Measurements from ENCODE around the gene MMP24.
A peak's percentile ranks its signal among the peaks of the same experiment; 100 is the strongest.

Gene MMP24

GRCh38 chr20:35279040-35279439 is 52.5 kb downstream of the MMP24 start:
- DNase-seq (ENCODE audit: low read depth): peak; percentile 72

GRCh38 chr20:35279533-35280174 is 53.2 kb downstream of the MMP24 start:
- no peak for DNase-seq (ENCODE audit: low read depth)

GRCh38 chr20:35280523-35280922 is 54.0 kb downstream of the MMP24 start:
- no peak for DNase-seq (ENCODE audit: low read depth)

- no peak for DNase-seq (ENCODE audit: low read depth)
Measured at GRCh38 chr20:35281506-35282101, 55.1 kb downstream of the MMP24 start.

DNA sequence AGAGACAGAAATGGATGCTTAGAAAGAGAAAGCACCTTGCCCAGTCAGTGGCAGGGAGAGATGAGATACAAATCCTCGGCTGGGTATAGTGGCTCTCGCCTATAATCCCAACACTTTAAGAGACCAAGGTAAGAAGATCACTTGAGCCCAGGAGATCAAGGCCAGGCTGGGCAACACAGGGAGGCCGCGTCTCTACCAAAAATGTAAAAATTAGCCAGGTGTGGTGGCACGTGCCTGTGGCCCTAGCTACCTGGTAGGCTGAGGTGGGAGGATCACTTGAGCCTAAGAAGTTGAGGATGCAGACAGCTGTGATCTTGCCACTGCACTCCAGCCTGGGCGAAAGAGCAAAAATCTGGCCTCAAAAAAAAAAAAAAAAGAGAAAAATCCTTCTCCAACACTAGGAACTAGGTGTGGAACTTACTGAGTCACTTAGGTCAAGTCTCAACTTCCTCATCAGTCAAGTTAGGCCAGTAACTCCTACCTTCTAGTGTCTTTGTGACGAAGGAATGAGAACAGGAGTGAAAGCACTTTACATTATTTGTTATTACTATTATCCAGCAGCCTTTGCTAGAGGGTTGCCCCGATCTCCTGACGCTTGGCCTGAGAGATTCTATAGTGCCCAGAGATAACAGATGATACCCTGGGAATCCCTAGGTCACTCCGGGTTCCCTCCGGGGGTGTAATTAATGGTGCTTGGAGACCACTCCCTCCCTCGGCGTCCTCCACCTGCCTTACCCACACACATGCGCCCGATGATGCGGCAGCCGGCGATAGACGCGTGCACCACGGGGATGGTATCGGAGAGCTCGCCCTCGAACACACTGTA is 57.2 kb downstream of the MMP24 start:
- DNase-seq (ENCODE audit: low read depth): no peak

- DNase-seq (ENCODE audit: low read depth): peak; percentile 87
Measured at GRCh38 chr20:35284267-35284991, 57.9 kb downstream of the MMP24 start, which contains the start of gene EIF6. Gene EIF6 (minus strand): TSS chr20:35284772. CDS start chr20:35284487, 285 bp downstream.

DNA sequence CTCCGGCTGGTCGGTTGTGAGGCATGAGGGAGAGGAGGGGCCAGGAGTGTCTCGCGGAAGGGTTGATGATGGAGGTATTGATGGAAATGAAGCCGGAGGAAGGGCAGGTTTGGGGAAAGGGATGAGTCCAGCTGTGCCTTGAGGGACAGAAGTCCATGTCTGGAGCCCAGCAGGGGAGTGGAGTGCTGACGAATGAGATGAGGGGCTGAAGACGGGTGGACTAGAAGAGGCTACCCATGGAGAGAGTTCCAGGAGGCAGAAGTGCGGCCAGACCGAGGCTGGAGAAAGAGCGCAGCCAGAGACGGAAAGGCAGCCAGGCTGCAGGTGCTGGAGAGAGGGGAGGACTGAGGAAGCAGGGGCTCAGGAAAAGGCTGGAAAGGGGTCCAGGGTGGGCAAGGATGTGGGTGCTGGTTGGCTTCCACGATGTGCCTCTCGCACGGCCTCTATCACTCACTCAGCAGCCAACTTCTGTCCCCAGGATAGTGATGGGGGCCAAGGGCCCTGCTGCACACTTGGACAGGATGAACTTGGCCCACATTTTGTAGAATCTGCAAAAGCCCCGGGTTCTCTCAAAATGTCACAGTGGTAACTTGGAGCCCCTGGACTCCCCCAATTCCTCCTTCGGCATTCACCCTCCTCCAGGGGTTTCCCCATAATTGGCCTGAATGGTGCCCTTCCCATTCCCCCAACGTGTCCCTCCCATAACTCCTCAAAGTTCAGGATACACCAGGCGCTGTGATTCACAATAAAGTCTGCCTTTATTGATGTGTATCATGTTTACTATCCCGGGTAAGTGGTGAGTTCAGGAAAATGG is 58.7 kb downstream of the MMP24 start:
- no peak for DNase-seq (ENCODE audit: low read depth)

- DNase-seq (ENCODE audit: low read depth): no peak
Measured at GRCh38 chr20:35285806-35286076, 59.3 kb downstream of the MMP24 start.

GRCh38 chr20:35286077-35286898 is 59.8 kb downstream of the MMP24 start:
- no peak for DNase-seq (ENCODE audit: low read depth)

DNA sequence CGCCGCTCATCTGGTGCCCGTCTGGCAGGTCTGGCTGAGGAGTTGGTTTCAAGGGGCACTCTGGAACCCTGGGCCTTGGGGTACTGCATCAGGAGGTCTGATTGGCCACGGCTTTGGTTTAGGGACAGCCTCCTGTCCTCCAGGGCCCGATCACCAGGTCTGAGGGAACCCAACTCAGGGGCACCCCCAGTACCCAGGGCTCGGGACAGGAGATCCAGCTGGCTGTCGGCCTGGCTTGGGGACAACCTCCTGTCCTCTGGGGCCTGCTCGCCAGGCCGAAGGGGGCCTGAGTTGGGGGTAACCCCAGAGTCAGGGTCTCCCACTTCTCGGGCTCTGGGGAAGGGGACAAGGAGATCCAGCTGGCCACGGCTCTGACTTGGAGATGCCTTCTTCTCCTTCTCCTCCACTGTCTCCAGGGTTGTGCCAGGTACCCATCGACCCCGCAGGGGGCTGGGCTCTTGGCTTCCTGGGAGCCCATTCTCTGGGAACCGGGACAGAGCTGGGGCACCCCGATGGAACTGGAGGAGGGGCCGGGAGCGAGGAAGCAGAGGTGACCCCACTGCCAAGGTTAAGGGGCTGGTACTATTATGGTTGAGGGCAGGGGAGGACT is 60.5 kb downstream of the MMP24 start:
- no peak for DNase-seq (ENCODE audit: low read depth)

DNA sequence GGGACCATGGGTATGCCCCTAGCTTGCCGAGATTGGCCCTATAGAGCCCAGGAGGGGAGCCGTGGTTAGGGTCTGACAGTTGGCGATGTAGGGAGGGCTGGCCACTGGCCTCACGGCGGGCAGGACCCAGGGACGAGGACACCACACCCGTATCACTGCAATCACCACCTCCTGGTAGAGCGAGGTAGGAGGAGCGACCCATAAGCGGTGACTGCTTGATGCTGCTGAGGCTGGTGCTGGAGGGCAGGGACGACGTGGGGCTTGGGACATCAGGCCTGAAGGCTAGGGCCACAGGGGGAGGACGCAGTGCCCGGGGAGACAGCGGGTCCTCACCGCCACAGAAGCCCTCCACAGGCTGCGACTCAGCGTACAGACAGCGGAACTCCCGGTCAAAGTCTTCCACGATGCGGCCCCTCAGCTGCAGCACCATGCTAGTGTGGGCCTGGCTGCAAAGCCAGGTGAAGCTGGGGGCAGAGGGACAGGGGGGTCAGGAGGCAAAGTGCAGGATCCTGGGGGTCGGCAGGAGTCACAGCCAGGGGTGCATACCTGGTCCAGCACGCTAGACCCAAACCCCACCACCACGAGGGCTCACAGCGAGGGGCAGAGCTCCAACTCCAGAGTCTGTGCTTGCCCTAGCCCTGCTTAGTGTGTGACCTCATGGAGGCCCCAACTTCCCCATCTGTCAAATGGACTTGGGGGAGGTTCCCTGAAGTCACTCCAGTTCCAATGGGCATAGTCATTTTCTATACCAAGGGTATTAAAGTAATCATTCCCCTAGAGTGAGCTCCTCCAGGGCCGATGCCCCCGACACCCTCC is 61.2 kb downstream of the MMP24 start:
- no peak for DNase-seq (ENCODE audit: low read depth)

DNA sequence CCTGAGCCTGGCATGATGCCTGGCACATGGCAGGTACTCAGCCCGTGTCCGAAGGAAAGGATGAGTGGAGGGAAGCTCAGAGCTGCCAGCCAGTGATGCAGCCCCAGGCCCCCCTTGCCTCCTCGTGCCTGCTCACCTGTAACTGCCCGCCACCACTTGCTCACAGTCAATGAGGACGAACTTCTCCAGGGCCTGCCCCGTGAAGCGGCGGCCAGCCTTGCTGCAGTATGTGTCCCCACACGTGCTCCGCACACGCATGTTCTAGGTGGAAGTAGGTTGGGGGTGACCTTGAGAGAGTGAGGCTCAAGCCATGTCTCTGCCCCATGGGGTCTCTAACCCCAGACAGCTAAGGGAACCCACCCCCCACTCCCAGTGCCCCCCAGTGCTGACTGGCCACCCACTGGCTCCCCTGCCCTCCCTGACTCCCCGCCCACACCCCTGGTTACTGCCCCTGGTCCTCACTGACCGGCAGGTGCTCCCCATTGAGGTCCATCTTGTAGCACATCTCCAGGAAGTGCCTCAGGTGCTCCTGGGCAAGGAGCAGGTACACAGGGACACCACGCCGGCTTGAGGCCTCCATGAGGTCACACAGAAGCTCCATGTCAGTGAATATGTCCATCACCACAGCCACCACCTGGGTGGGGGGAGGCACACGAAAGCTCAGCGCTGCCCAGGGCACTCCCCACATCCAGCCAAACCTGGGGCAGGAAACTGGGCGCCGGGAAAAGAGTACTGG is 62.0 kb downstream of the MMP24 start:
- no peak for DNase-seq (ENCODE audit: low read depth)

DNA sequence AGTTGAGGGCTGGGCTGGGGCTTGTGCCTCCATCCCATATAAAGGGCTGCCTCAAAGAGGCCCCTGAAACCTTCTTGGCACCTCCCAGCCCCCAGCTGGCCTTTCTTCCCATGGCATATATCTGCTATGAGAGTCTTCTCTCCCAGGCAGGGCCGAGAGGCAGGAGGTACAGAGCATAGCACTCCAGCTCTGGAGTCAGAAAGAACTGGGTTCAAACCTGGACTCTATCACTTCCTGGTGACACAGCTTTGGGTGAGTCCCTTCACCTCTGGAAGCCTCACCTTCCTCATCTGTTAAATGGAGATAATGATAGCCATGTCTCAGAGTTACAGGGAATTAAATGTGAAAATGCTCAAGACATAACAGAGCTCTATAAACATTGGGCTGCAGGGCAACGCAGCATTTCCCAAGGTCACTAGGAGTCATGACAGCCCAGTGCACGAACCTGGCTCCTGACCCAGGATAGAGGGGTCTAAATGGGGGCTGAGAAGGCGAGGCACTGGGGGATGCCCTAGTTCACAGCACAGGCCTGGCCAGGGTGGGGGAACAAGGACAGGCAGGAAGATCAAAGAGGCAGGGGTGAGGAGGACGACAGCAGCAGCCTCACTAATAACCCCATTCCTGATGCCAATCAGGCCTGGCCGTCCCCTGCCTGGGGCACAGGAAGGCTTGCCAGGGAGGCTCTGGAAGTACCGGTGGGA is 63.8 kb downstream of the MMP24 start:
- DNase-seq (ENCODE audit: low read depth): no peak

- no peak for DNase-seq (ENCODE audit: low read depth)
Measured at GRCh38 chr20:35290887-35291417, 64.5 kb downstream of the MMP24 start.

DNA sequence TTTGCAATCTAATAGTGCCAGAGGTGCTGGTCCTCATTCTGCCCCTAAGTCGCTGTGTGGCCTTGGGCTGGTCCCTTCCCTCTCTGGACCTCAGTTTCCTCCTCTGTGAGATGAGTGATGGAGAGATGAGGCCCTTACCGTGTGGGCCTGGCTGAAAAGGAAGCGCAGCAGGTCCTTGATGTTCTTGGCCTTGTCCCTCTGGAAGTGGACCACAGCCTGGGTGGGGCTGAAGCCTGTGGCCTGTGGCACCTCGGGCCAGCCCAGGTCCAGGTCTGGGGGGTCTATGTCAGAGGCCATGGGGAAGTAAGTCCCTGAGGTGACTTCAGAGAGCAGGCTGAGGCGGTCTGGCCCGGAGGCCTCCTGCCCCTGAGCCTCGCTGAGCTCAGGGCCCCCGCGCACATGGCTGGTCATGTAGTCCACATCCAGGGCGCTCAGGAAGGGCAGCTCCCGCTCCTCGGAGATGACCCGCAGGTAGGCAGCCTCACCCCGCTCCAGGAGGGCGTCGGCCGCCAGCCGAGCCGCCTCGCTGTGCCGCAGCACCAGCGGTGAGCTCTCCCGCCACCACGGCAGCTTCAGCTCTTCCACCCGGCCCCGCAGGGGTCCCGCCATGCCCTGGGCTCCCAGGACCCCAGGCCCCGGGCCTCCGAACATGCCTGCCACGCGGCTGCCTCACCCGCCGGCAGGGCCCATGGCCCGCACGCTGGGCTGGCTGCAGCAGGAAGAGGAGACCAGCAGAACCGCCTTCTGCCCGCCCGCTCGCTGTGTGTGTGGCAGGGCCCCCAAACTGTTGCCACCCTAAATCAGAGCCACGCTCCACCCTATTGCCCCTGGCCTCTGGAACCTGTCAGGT is 65.4 kb downstream of the MMP24 start, which contains the start of gene FAM83C:
Gene FAM83C (minus strand): TSS at position 772 of the 850 bp plus-strand sequence. CDS start 121 bp downstream, at position 651.
- DNase-seq (ENCODE audit: low read depth): no peak

DNA sequence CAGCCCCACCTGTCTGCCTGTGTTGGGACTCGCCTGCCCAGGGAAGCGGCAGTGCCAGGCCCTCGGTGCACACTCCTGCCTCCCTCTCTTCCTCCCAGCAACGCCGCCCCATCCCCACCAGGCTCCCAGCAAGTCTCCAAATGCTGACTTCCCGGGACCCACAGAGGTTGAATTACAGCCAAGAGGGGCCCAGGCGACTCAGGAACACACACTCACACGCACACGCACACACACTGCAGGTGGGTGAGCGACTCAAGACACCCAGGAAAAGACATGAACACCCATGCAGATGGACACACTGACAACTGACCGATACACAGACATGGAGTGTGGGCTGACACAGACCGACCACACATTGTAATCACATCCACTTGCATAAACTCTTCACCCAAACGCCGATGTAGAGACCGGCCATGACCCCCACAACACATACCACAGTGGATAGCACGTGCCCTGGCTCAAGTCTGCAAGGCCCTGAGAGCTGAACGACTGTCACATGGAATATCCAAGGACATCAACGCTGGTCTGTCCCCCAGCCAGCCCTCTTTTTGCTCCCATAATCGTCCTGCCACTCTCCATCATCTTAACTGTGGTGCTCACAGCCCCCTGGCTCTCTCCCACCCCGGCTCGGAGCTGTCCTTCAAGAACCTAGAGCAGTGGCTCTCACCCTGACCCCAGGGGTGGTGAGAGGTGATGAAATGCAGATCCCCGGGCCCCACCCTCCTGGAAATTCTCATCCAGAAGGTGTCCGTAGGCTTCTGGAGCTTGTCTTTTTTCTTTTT is 66.2 kb downstream of the MMP24 start:
- no peak for DNase-seq (ENCODE audit: low read depth)

Measured in amniotic epithelial cell (primary cell).